ENCODE data around the gene TNFSF11.
"Not testable (repeated sequence)": the region's sequence is repeated elsewhere in the genome, so short reads cannot be mapped to it uniquely, and the experiment has no call there.

TNFSF11 gene

GRCh38 chr13:42574011-42574410 is at the start of gene TNFSF11:
TSS of gene TNFSF11 (plus strand) at chr13:42574152. CDS start at chr13:42574304, 152 bp downstream.
- no peak for DNase-seq (ENCODE audit: low spot score)

GRCh38 chr13:42524487-42525034 is 49.4 kb upstream of the TNFSF11 start:
- DNase-seq (ENCODE audit: low spot score), result no peak

GRCh38 chr13:42525035-42525504 is 48.9 kb upstream of the TNFSF11 start:
- no peak for DNase-seq (ENCODE audit: low spot score)

- no peak for DNase-seq (ENCODE audit: low spot score)
These were observed 47.7 kb upstream of the TNFSF11 start for GRCh38 chr13:42526276-42526675.

- DNase-seq (ENCODE audit: low spot score), result no peak
These were observed 47.1 kb upstream of the TNFSF11 start for GRCh38 chr13:42526804-42527203.

- peak; percentile 45 for DNase-seq (ENCODE audit: low spot score)
These were observed 41.2 kb upstream of the TNFSF11 start for GRCh38 chr13:42532561-42533335.

GRCh38 chr13:42533336-42533591 is 40.7 kb upstream of the TNFSF11 start:
- DNase-seq (ENCODE audit: low spot score), result no peak

GRCh38 chr13:42534785-42535184 is 39.2 kb upstream of the TNFSF11 start:
- DNase-seq (ENCODE audit: low spot score), result no peak

GRCh38 chr13:42538996-42539395 is 35.0 kb upstream of the TNFSF11 start:
- no peak for DNase-seq (ENCODE audit: low spot score)

- no peak for DNase-seq (ENCODE audit: low spot score)
These were observed 34.3 kb upstream of the TNFSF11 start for GRCh38 chr13:42539670-42540069.

GRCh38 chr13:42543215-42543797 is 30.6 kb upstream of the TNFSF11 start:
- no peak for DNase-seq (ENCODE audit: low spot score)

GRCh38 chr13:42544246-42544926 is 29.6 kb upstream of the TNFSF11 start:
- DNase-seq (ENCODE audit: low spot score), result peak; percentile 59

GRCh38 chr13:42545842-42546241 is 28.1 kb upstream of the TNFSF11 start:
- no peak for DNase-seq (ENCODE audit: low spot score)

- DNase-seq (ENCODE audit: low spot score), result no peak
These were observed 26.3 kb upstream of the TNFSF11 start for GRCh38 chr13:42547612-42548011.

- peak; percentile 47 for DNase-seq (ENCODE audit: low spot score)
These were observed 25.0 kb upstream of the TNFSF11 start for GRCh38 chr13:42548731-42549551.

GRCh38 chr13:42549552-42549936 is 24.4 kb upstream of the TNFSF11 start:
- no peak for DNase-seq (ENCODE audit: low spot score)

- DNase-seq (ENCODE audit: low spot score), result no peak
These were observed 22.3 kb upstream of the TNFSF11 start for GRCh38 chr13:42551611-42552010.

GRCh38 chr13:42553098-42554046 is 20.6 kb upstream of the TNFSF11 start:
- no peak for DNase-seq (ENCODE audit: low spot score)

- no peak for DNase-seq (ENCODE audit: low spot score)
These were observed 14.9 kb upstream of the TNFSF11 start for GRCh38 chr13:42559057-42559456.

GRCh38 chr13:42559573-42560218 is 14.3 kb upstream of the TNFSF11 start:
- not testable (repeated sequence) for DNase-seq (ENCODE audit: low spot score)

Measured in pons (tissue), 1 donor.